ENCODE results near the gene DNAH12.
"Not testable (repeated sequence)": the region's sequence is repeated elsewhere in the genome, so short reads cannot be mapped to it uniquely, and the experiment has no call there.

The DNAH12 gene

GRCh38 chr3:57335283-57335938 is 208.7 kb downstream of the DNAH12 start:
- no peak for TF ChIP-seq CTCF (IDR thresholded peaks at IDR 0.05; ENCODE audit: control extremely low read depth, extremely low read depth, low read depth, missing control alignments)
- ChIA-PET CTCF (interaction anchor here (0.7 to 1.2 kb wide), 2 partner anchors 12 to 156 kb away, joined by 3 read pairs; no protein-coding TSS in a partner anchor), POLR2A (no interaction called here)
- no peak for DNase-seq (ENCODE audit: extremely low spot score)

DNA sequence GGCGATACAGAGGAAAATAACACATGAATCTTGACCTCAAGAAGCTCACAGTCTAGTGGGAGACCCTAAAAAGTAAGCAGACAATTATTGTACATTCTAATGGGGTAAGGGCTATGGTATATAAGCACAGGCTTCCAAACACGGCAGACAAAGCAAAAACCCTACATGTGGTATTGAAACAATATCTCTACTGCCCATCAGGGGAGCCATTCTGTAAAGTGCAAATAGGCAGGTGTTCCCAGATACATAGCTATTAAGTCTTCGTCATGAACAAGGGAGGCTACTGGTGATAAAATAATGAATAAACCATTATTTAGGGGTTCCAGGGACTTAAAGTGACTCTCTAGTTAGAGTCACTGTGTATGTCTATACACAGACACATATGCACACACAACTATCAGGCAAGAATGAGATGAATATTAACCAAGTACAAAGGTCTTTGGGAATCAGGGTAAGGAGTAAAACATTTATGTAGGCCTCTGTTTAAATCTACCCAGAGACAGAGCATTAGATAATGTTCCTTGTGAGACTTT is 213.0 kb downstream of the DNAH12 start:
- TF ChIP-seq CTCF (IDR thresholded peaks at IDR 0.05; ENCODE audit: control extremely low read depth, extremely low read depth, low read depth, missing control alignments): no peak
- CTCF ChIA-PET: interaction anchor here (1.3 kb wide), 1 partner anchor 10 kb away, joined by 3 read pairs; no protein-coding TSS in a partner anchor
- DNase-seq (ENCODE audit: extremely low spot score): no peak
- POLR2A ChIA-PET: no interaction called here

DNA sequence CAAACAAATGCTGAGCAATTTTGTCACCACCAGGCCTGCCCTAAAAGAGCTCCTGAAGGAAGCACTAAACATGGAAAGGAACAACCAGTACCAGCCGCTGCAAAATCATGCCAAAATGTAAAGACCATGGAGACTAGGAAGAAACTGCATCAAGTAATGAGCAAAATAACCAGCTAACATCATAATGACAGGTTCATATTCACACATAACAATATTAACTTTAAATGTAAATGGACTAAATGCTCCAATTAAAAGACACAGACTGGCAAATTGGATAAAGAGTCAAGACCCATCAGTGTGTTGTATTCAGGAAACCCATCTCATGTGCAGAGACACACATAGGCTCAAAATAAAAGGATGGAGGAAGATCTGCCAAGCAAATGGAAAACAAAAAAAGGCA is 217.6 kb downstream of the DNAH12 start:
- DNase-seq (ENCODE audit: extremely low spot score); CTCF ChIA-PET; POLR2A ChIA-PET: not testable (repeated sequence)

DNA sequence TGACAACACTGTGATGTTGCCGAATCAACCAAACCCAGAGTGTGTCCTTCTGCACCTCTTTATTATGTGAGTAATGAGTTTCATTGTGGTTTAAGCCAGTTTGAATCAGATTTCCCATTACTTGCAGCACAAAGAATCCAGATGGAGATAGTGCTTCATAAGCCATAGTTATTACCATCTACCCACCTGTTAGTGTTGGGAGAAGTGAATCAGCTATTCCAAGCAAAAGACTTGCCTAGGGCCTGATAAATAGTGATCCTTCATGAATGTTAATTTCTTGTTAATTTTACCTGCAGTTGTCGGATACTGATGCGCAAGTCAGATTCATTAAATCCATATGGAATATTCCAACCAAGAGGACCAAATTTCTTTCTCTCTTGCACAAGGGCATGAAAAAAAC is 229.9 kb downstream of the DNAH12 start:
- ChIA-PET CTCF (no interaction called here), POLR2A (no interaction called here)
- no peak for TF ChIP-seq CTCF (IDR thresholded peaks at IDR 0.05; ENCODE audit: control extremely low read depth, extremely low read depth, low read depth, missing control alignments)

DNA sequence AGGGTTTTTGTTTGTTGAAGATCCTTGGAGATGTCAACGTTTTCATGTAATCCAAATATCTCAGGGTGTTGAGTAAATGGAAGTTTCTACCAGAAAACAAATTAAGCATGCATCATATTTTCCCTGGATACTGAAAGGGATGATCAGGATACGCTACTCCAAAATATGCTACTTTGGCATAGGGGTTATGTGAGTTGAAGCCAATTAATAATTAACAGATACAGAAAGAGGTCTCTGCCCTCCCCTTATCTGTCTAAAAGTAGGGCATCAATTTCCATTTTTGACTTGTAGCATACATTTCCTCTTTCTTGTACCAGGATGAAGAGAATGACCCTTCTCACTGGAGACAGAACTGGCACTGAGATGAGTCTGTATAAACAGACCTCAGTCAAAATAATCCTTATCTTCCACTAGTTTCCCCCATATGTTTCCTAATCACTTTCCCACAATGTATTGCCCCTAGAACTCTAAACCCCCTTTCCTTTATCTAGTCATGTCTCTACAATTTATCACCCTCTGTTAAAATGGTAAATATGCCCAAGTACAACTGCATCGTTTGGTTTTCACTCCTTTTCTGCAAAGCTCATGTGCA is 234.3 kb downstream of the DNAH12 start:
- ChIA-PET CTCF (no interaction called here), POLR2A (no interaction called here)
- no peak for TF ChIP-seq CTCF (IDR thresholded peaks at IDR 0.05; ENCODE audit: control extremely low read depth, extremely low read depth, low read depth, missing control alignments)
- no peak for DNase-seq (ENCODE audit: extremely low spot score)

More for the DNA sequence above, 229.9 kb downstream of the DNAH12 start:
- no peak for DNase-seq (ENCODE audit: extremely low spot score)

GRCh38 chr3:57303520-57303919 is 240.6 kb downstream of the DNAH12 start:
- CTCF ChIA-PET; POLR2A ChIA-PET; DNase-seq (ENCODE audit: extremely low spot score): not testable (repeated sequence)

DNA sequence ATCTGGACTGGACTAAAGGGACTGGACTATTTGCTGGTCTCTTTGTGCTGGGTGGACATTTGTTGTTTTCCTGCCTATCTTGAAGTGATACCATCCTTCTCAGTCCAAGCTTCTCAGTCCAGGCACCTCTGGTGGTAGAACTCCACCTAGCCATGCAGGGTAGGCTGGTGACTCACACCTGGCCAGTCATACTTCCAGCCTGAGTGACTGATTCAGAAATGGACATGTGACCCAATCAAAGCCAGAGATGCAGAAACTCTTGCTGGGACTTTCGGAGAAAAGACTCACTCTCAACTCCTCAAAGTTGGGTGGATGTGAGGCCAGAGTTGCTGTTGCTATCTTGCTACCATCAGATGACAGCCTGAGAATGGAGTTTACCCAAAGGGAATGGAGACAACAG is 246.1 kb downstream of the DNAH12 start:
- POLR2A ChIA-PET: no interaction called here
- DNase-seq (ENCODE audit: extremely low spot score): no peak
- no peak for TF ChIP-seq CTCF (IDR thresholded peaks at IDR 0.05; ENCODE audit: control extremely low read depth, extremely low read depth, low read depth, missing control alignments)
- CTCF ChIA-PET: interaction anchor here (1.3 kb wide), 1 partner anchor 100 kb away, joined by 4 read pairs; no protein-coding TSS in a partner anchor
